ENCODE results near the gene COL4A1.

The COL4A1 gene

GRCh38 chr13:110158226-110158625 lies 148.7 kb downstream of the COL4A1 start:
- no peak for TF ChIP-seq CTCF (IDR thresholded peaks at IDR 0.05; ENCODE audit: extremely low read depth, missing control alignments)
- no peak for DNase-seq (ENCODE audit: low spot score)

GRCh38 chr13:110157718-110158117 lies 149.2 kb downstream of the COL4A1 start:
- no peak for DNase-seq (ENCODE audit: low spot score)
- no peak for TF ChIP-seq CTCF (IDR thresholded peaks at IDR 0.05; ENCODE audit: extremely low read depth, missing control alignments)

GRCh38 chr13:110156301-110157049 lies 150.5 kb downstream of the COL4A1 start:
- TF ChIP-seq CTCF (IDR thresholded peaks at IDR 0.05; ENCODE audit: extremely low read depth, missing control alignments): no peak
- no peak for DNase-seq (ENCODE audit: low spot score)

GRCh38 chr13:110155072-110155471 lies 151.9 kb downstream of the COL4A1 start:
- DNase-seq (ENCODE audit: low spot score): no peak
- TF ChIP-seq CTCF (IDR thresholded peaks at IDR 0.05; ENCODE audit: extremely low read depth, missing control alignments): no peak

- no peak for TF ChIP-seq CTCF (IDR thresholded peaks at IDR 0.05; ENCODE audit: extremely low read depth, missing control alignments)
- no peak for DNase-seq (ENCODE audit: low spot score)
These were observed 152.5 kb downstream of the COL4A1 start for GRCh38 chr13:110154410-110154933.

GRCh38 chr13:110152351-110152750 lies 154.6 kb downstream of the COL4A1 start:
- TF ChIP-seq CTCF (IDR thresholded peaks at IDR 0.05; ENCODE audit: extremely low read depth, missing control alignments): no peak
- no peak for DNase-seq (ENCODE audit: low spot score)

GRCh38 chr13:110151462-110151861 lies 155.5 kb downstream of the COL4A1 start:
- TF ChIP-seq CTCF (IDR thresholded peaks at IDR 0.05; ENCODE audit: extremely low read depth, missing control alignments): no peak
- no peak for DNase-seq (ENCODE audit: low spot score)
